HEK293 (cell line): Measurements from ENCODE around the gene DSC2.

Source experiments
- CTCF ChIA-PET: fragments of 350-600 bp; formaldehyde crosslinking; extraction: SDS; loops from one replicate; lab custom pipeline; 2021; ENCODE audit warnings: antibody characterized with exemption; lab: Yijun Ruan, JAX
- POLR2A ChIA-PET: fragments of 300-600 bp; formaldehyde crosslinking; extraction: SDS; loops from one replicate; lab custom pipeline; 2020; ENCODE audit warnings: antibody characterized with exemption, inconsistent platforms; lab: Yijun Ruan, JAX
- H3K27ac ChIP-seq: fragments of 200-500 bp; sonication (Bioruptor generic); 2 replicates; pipeline ENCODE4 v1.5.1; 2014; ENCODE audit warnings: low read depth, low read length, control low read depth, inconsistent platforms; ENCODE audit errors: extremely low read depth
- H3K36me3 ChIP-seq, 2 experiments: fragments of 200-500 bp in 1 of 2; sonication (Bioruptor generic) in 1 of 2; 1 replicate in 1 of 2; 2 replicates in 1 of 2; pipeline ENCODE4 v1.5.1; 2014 to 2017; ENCODE audit warnings: inconsistent platforms in 2 of 2, low read length in 2 of 2; ENCODE audit not compliant: control insufficient read depth in 2 of 2, insufficient read depth in 1 of 2
- H3K4me1 ChIP-seq: fragments of 200-500 bp; sonication (Bioruptor generic); 2 replicates; pipeline ENCODE4 v1.5.1; 2014; ENCODE audit warnings: mild to moderate bottlenecking, low read length, inconsistent platforms; ENCODE audit not compliant: control insufficient read depth, insufficient read depth
- H3K4me3 ChIP-seq: 2 replicates; pipeline ENCODE4 v1.5.1; 2011; ENCODE audit warnings: low read depth, mild to moderate bottlenecking, control low read depth, low read length, moderate library complexity
- H3K9me3 ChIP-seq: fragments of 200-500 bp; sonication (Bioruptor generic); 2 replicates; pipeline ENCODE4 v1.5.1; 2014; ENCODE audit warnings: low read depth, low read length, inconsistent platforms; ENCODE audit not compliant: control insufficient read depth, insufficient read depth
- ATF2 ChIP-seq: fragments of 450-650 bp; formaldehyde crosslinking; IDR thresholded peaks from 2 replicates; pipeline ENCODE4 v1.5.1; 2016; ENCODE audit warnings: missing biosample characterization, missing genetic modification characterization, low read depth
- IKZF3 ChIP-seq: fragments of 450-650 bp; IDR thresholded peaks from 2 replicates; pipeline ENCODE4 v1.5.0; 2018; ENCODE audit warnings: missing biosample characterization, mild to moderate bottlenecking, missing genetic modification characterization, moderate library complexity
- KLF10 ChIP-seq: fragments of 450-650 bp; IDR thresholded peaks from 2 replicates; pipeline ENCODE4 v1.5.1; 2018; ENCODE audit warnings: missing biosample characterization, mild to moderate bottlenecking, missing genetic modification characterization
- MYNN ChIP-seq: fragments of 450-650 bp; formaldehyde crosslinking; IDR thresholded peaks from 2 replicates; pipeline ENCODE4 v1.5.1; 2016; ENCODE audit warnings: missing biosample characterization, missing genetic modification characterization, borderline replicate concordance
- MZF1 ChIP-seq: fragments of 450-650 bp; formaldehyde crosslinking; IDR thresholded peaks from 2 replicates; pipeline ENCODE4 v1.5.1; 2017; ENCODE audit warnings: missing biosample characterization, missing genetic modification characterization, borderline replicate concordance
- PRDM1 ChIP-seq: fragments of 450-650 bp; formaldehyde crosslinking; IDR thresholded peaks from 2 replicates; pipeline ENCODE4; 2016; ENCODE audit warnings: missing biosample characterization, missing genetic modification characterization
- RBAK ChIP-seq: fragments of 450-650 bp; formaldehyde crosslinking; IDR thresholded peaks from 2 replicates; pipeline ENCODE4 v1.5.1; 2016; ENCODE audit warnings: missing biosample characterization, missing genetic modification characterization
- SP7 ChIP-seq: fragments of 450-650 bp; formaldehyde crosslinking; IDR thresholded peaks from 2 replicates; pipeline ENCODE4 v1.5.1; 2016; ENCODE audit warnings: missing biosample characterization, missing genetic modification characterization
- TCF7L2 ChIP-seq: IDR thresholded peaks from 2 replicates; pipeline ENCODE4 v1.6.1; 2011; ENCODE audit warnings: low read depth, mild to moderate bottlenecking, inconsistent platforms, low read length, moderate library complexity, borderline replicate concordance
- YY1 ChIP-seq: fragments of 450-650 bp; formaldehyde crosslinking; IDR thresholded peaks from 2 replicates; pipeline ENCODE4 v1.5.1; 2018; ENCODE audit warnings: missing biosample characterization, missing genetic modification characterization
- ZBTB48 ChIP-seq: fragments of 450-650 bp; formaldehyde crosslinking; IDR thresholded peaks from 2 replicates; pipeline ENCODE4 v1.5.1; 2016; ENCODE audit warnings: missing biosample characterization, missing genetic modification characterization
- ZBTB49 ChIP-seq: fragments of 450-650 bp; formaldehyde crosslinking; IDR thresholded peaks from 2 replicates; pipeline ENCODE4 v1.5.1; 2016; ENCODE audit warnings: missing biosample characterization, missing genetic modification characterization, low read depth
- ZFP3 ChIP-seq: fragments of 450-650 bp; formaldehyde crosslinking; IDR thresholded peaks from 2 replicates; pipeline ENCODE4 v1.5.1; 2016; ENCODE audit warnings: low read depth, missing biosample characterization, missing genetic modification characterization
- ZNF133 ChIP-seq: fragments of 450-650 bp; formaldehyde crosslinking; IDR thresholded peaks from 2 replicates; pipeline ENCODE4 v1.5.1; 2016; ENCODE audit warnings: missing biosample characterization, missing genetic modification characterization
- ZNF157 ChIP-seq: fragments of 450-650 bp; formaldehyde crosslinking; IDR thresholded peaks from 2 replicates; pipeline ENCODE4 v1.5.1; 2016; ENCODE audit warnings: missing biosample characterization, missing genetic modification characterization
- ZNF211 ChIP-seq: fragments of 450-650 bp; formaldehyde crosslinking; IDR thresholded peaks from 2 replicates; pipeline ENCODE4 v1.5.1; 2016; ENCODE audit warnings: low read depth, missing biosample characterization, missing genetic modification characterization
- ZNF274 ChIP-seq, 2 experiments: fragments of 200-500 bp in 1 of 2; fragments of 450-650 bp in 1 of 2; sonication (Bioruptor generic) in 1 of 2; formaldehyde crosslinking in 1 of 2; IDR thresholded peaks; 2 replicates each; pipeline versions ENCODE4 v1.5.1 to v1.6.1; 2014 to 2016; ENCODE audit warnings: borderline replicate concordance in 1 of 2, inconsistent platforms in 1 of 2, low read length in 1 of 2, missing biosample characterization in 1 of 2, missing genetic modification characterization in 1 of 2
- ZNF311 ChIP-seq: fragments of 450-650 bp; formaldehyde crosslinking; IDR thresholded peaks from 2 replicates; pipeline ENCODE4 v1.5.1; 2017; ENCODE audit warnings: missing biosample characterization, missing genetic modification characterization, borderline replicate concordance
- ZNF350 ChIP-seq: fragments of 450-650 bp; formaldehyde crosslinking; IDR thresholded peaks from 2 replicates; pipeline ENCODE4 v1.5.0; 2017; ENCODE audit warnings: missing biosample characterization, mild to moderate bottlenecking, missing genetic modification characterization
- ZNF362 ChIP-seq: fragments of 450-650 bp; formaldehyde crosslinking; IDR thresholded peaks from 2 replicates; pipeline ENCODE4 v1.5.1; 2016; ENCODE audit warnings: missing biosample characterization, missing genetic modification characterization
- ZNF366 ChIP-seq: fragments of 450-650 bp; formaldehyde crosslinking; conservative IDR thresholded peaks from 2 replicates; pipeline ENCODE4 v1.5.1; 2016; ENCODE audit warnings: missing biosample characterization, missing genetic modification characterization
- ZNF426 ChIP-seq: fragments of 450-650 bp; formaldehyde crosslinking; IDR thresholded peaks from 2 replicates; pipeline ENCODE4 v1.5.1; 2017; ENCODE audit warnings: missing biosample characterization, missing genetic modification characterization, mild to moderate bottlenecking, inconsistent platforms, moderate library complexity
- ZNF433 ChIP-seq: fragments of 450-650 bp; formaldehyde crosslinking; IDR thresholded peaks from 2 replicates; pipeline ENCODE4 v1.5.1; 2016; ENCODE audit warnings: missing biosample characterization, missing genetic modification characterization, low read depth
- ZNF501 ChIP-seq: fragments of 450-650 bp; formaldehyde crosslinking; IDR thresholded peaks from 2 replicates; pipeline ENCODE4 v1.5.1; 2016; ENCODE audit warnings: missing biosample characterization, missing genetic modification characterization
- ZNF510 ChIP-seq: fragments of 450-650 bp; formaldehyde crosslinking; IDR thresholded peaks from 2 replicates; pipeline ENCODE4 v1.5.1; 2018; ENCODE audit warnings: mild to moderate bottlenecking, missing genetic modification characterization, missing biosample characterization; ENCODE audit not compliant: insufficient replicate concordance
- ZNF561 ChIP-seq: fragments of 450-650 bp; IDR thresholded peaks from 2 replicates; pipeline ENCODE4 v1.5.1; 2018; ENCODE audit warnings: missing biosample characterization, missing genetic modification characterization, borderline replicate concordance
- ZNF580 ChIP-seq: fragments of 450-650 bp; formaldehyde crosslinking; IDR thresholded peaks from 2 replicates; pipeline ENCODE4 v1.5.1; 2016; ENCODE audit warnings: missing biosample characterization, missing genetic modification characterization
- ZNF707 ChIP-seq: fragments of 450-650 bp; formaldehyde crosslinking; IDR thresholded peaks from 2 replicates; pipeline ENCODE4 v1.5.1; 2016; ENCODE audit warnings: missing biosample characterization, missing genetic modification characterization
- ZNF768 ChIP-seq: fragments of 450-650 bp; formaldehyde crosslinking; IDR thresholded peaks from 2 replicates; pipeline ENCODE4 v1.5.1; 2018; ENCODE audit warnings: missing biosample characterization, mild to moderate bottlenecking, missing genetic modification characterization
- ZSCAN23 ChIP-seq: fragments of 450-650 bp; formaldehyde crosslinking; IDR thresholded peaks from 2 replicates; pipeline ENCODE4 v1.5.1; 2016; ENCODE audit warnings: missing biosample characterization, missing genetic modification characterization
- ZSCAN30 ChIP-seq: fragments of 450-650 bp; IDR thresholded peaks from 2 replicates; pipeline ENCODE4 v1.5.1; 2018; ENCODE audit warnings: missing biosample characterization, mild to moderate bottlenecking, missing genetic modification characterization, moderate library complexity

DSC2 gene

GRCh38 chr18:31040686-31041270 lies 61.4 kb downstream of the DSC2 start:
- peak overlapping the region; percentile 79 for H3K4me3 ChIP-seq
- CTCF ChIA-PET, result interaction anchor here (0.6 kb wide), 1 partner anchor 40 kb away, joined by 4 read pairs; no protein-coding TSS in a partner anchor
- TF ChIP-seq ZNF311 (tag by site-specific recombination) (no peak), ZNF350 (tag by site-specific recombination) (no peak), ZNF707 (no peak), ZBTB49 (tag by site-specific recombination) (no peak), ZNF426 (tag by site-specific recombination) (no peak), ZNF580 (tag by site-specific recombination) (no peak), ZNF157 (tag by site-specific recombination) (no peak), IKZF3 (tag by site-specific recombination) (peak; percentile 89), ZNF501 (tag by site-specific recombination) (0 out of 2 replicates have a peak, but pooled peaks have one; percentile 2), SP7 (tag by site-specific recombination) (no peak), ZSCAN30 (tag by site-specific recombination) (no peak), PRDM1 (tag by site-specific recombination) (0 out of 2 replicates have a peak, but pooled peaks have one; percentile 21)
- TF ChIP-seq, all 188 proteins: peak for 3
- H3K9me3 ChIP-seq, result no peaks in the 10 kb centered on the region
- H3K36me3 ChIP-seq, result no peaks in the 10 kb centered on the region
- H3K27ac ChIP-seq, result peak overlapping the region; percentile 94
- H3K4me1 ChIP-seq, result no peaks in the 10 kb centered on the region
- POLR2A ChIA-PET, result interaction anchor here (1.0 to 2.8 kb wide), 4 partner anchors 52 to 207 kb away, joined by 3 to 12 read pairs (median 4); no protein-coding TSS in a partner anchor

GRCh38 chr18:31039426-31039825 lies 62.8 kb downstream of the DSC2 start:
- Histone ChIP-seq H3K36me3 (no peaks in the 10 kb centered on the region), H3K4me1 (no peaks in the 10 kb centered on the region), H3K9me3 (no peaks in the 10 kb centered on the region), H3K4me3 (peak overlapping the region; percentile 79; the same call in 1 of the 2 replicates), H3K27ac (no peak overlapping the region)
- ChIA-PET CTCF (no interaction called here), POLR2A (interaction anchor here (0.6 to 1.0 kb wide), 2 partner anchors 62 to 461 kb away, joined by 3 to 6 read pairs; no protein-coding TSS in a partner anchor)
- TF ChIP-seq PRDM1 (tag by site-specific recombination), result no peak; the same call in 1 of the 2 replicates
- TF ChIP-seq ZNF561 (tag by site-specific recombination), result no peak
- TF ChIP-seq ZNF274 (IDR thresholded peaks at IDR 0.05; ENCODE audit: low read length), result no peak
- TF ChIP-seq ZNF274 (tag by site-specific recombination; IDR thresholded peaks at IDR 0.05; ENCODE audit: borderline replicate concordance), result no peak
- TF ChIP-seq ZFP3, result no peak
- no peak for TF ChIP-seq ZSCAN23
- no peak for TF ChIP-seq ZBTB48 (tag by site-specific recombination)
- no peak for TF ChIP-seq RBAK
- no peak for TF ChIP-seq MZF1 (tag by site-specific recombination)
- no peak for TF ChIP-seq ZNF211 (tag by site-specific recombination)
- TF ChIP-seq ZNF768 (tag by site-specific recombination), result no peak
- TF ChIP-seq ZNF362 (tag by site-specific recombination), result no peak
- peak; percentile 87 for TF ChIP-seq TCF7L2
- no peak for TF ChIP-seq MYNN (tag by site-specific recombination)
- TF ChIP-seq ZNF433, result no peak
- no peak for TF ChIP-seq ATF2 (tag by site-specific recombination)
- no peak for TF ChIP-seq ZNF510 (tag by site-specific recombination)
- TF ChIP-seq ZNF133, result no peak
- TF ChIP-seq YY1 (tag by site-specific recombination), result no peak
- TF ChIP-seq KLF10, result no peak
- TF ChIP-seq ZNF366 (tag by site-specific recombination), result peak; percentile 80
